Measurements from ENCODE around the gene BCAS3.

The BCAS3 gene

DNA sequence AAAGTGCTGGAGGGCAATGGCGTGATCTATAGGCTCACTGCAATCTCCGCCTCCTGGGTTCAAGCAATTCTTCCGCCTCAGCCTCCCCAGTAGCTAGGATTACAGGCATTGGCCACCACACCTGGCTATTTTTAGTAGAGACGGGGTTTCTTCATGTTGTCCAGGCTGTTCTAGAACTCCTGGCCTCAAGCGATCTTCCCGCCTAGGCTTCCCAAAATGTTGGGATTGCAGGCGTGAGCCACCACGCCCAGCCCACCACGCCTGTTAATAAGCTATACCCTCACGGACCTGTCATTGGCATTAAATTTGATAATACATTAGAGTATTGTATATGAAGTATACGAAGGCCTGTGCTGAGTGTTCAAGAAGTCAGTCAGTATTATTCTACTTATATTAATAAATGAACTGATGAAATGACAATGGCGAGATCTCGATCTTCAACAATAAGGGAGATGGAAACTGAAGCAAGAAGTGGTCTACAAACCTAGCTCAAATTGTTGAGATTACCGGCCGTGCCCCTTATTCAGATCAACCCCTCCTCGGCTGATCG is 818 bp upstream of the BCAS3 start:
- DNase-seq, result no peak

- DNase-seq, result no peak
Observed at GRCh38 chr17:60678118-60678444, 430 bp downstream of the BCAS3 start.

DNA sequence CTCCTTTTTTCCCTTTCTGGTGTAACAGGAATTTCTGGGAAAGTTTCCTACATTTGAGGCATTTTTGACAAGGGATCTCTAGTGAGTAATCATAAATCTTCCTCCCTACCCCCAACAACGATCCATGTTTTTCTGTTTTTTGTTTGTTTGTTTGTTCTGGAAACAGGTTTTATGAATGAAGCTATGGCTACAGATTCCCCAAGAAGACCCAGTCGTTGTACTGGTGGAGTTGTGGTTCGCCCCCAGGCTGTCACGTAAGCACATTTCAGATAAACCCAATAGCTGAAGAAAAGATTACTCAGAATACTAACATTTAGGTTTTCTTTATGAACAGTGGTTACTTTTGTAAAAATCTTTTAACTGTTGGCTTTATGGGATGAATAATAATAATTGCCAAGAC is 1.6 kb downstream of the BCAS3 start:
- no peak for DNase-seq

DNA sequence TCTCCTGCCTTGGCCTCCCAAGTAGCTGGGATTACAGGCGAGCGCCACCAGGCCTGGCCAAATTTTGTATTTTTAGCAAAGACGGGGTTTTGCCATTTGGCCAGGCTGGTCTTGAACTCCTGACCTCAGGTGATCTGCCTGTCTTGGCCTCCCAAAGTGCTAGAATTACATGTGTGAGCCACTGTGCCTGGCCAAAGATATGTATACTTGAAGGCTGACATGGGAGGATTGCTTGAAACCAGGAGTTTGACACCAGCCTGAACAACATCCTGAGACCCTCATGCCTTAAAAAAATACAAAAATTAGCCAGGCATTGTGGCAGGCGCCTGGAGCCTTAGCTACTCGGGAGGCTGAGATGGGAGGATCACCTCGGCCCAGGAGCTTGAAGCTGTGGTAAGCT is 3.1 kb downstream of the BCAS3 start:
- DNase-seq, result no peak

GRCh38 chr17:60685437-60685836 is 7.8 kb downstream of the BCAS3 start:
- no peak for DNase-seq

DNA sequence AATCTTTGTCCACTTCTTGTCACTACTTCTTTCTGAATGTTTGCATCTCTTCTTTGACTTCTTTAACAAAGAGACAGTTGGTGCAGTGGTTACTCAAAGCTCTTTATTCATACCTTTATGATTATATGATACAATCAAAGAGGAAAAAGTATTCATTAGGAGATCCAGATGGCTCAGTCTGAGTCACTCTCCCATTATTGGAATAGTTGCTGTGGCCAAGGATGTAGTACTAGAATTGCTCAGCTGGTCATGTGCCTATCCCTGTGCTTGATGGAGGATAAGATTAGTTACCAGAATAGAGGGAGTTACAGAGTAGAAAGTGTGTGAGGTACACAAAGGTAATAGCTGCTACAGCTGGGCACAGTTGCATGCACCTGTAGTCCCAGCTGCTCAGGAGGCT is 18.3 kb downstream of the BCAS3 start:
- no peak for DNase-seq

DNA sequence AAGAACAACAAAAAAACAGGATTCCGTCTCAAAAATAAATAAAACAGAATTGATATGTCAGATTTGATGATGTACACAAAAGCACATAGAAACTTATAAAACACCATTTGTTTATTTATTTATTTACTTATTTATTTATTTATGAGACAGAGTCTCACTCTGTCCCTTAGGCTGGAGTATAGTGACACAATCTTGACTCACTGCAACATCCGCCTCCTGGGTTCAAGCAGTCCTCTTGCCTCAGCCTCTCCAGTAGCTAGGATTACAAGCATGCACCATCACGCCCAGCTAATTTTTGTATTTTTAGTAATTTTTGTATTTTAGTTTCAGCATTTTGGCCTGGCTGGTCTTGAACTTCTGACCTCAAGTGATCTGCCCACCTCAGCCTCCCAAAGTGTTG is 21.4 kb downstream of the BCAS3 start:
- DNase-seq, result no peak

- no peak for DNase-seq
Observed at GRCh38 chr17:60704170-60704569, 26.5 kb downstream of the BCAS3 start.

- DNase-seq, result no peak
Observed at GRCh38 chr17:60712675-60713074, 35.0 kb downstream of the BCAS3 start.

DNA sequence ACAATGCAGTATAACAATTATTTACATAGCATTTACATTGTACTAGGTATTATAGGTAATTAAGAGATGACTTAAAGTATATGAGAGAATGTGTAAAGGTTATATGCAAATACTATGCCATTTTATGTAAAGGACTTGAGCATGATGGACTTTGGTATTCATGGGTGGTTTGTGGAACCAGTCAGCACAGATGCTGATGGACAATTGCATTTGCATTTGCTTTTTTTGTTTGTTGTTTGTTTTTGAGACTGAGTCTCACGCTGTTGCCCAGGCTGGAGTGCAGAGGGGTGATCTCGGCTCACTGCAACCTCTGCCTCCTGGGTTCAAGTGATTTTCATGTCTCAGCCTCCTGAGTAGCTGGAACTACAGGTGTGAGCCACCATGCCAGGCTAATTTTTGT is 36.0 kb downstream of the BCAS3 start:
- no peak for DNase-seq

- DNase-seq, result no peak
Observed at GRCh38 chr17:60716766-60717165, 39.1 kb downstream of the BCAS3 start.

DNA sequence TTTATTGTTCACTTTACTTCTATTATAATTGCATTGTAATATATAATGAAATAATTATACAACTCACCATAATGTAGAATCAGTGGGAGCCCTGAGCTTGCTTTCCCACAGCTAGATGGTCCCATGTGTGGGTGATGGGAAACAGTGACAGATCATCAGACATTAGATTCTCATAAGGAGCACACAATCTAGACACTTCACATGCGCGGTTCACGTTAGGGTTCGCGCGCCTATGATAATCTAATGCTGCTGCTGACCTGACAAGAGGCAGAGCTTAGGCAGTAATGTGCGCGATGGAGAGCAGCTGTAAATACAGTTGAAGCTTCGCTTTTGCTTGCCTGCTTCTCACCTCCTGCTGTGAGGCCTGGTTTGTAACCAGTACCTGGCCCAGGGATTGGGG is 40.2 kb downstream of the BCAS3 start:
- no peak for DNase-seq

DNA sequence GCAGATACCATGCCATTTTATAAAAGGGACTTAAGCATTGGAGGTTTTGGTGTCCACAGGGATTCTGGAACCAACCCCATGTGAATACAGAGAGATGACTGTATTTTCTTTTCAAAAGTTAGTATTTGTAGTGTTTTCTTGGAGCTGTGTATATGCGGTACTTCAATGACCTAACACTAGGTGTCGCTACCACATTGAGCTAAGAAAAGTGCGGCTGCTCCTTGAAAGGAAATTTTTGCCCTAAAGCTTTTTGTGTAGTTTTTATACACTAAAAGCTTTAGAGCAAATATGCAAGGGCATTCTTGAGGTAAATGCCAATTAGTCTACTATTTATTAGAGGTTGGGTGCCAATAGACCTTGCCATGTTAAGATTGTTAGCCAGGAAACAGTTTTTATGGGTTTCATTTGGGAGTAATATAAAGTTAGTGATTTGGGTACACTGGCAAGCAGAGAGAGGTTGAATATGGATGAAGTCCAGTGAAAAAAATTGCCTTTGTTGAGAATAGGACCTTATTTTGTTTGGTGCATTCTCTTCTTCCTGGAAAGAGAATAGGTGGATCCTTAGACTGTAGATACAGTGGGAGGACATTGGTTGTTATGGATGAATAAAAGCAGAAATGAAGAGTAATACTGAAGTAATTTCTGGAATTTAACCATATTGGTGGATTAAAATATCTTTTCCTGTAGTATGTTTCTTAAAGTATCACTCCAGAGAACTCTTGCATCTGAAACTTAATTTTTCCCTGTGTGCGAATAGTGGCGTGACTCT is 43.3 kb downstream of the BCAS3 start:
- no peak for DNase-seq

DNA sequence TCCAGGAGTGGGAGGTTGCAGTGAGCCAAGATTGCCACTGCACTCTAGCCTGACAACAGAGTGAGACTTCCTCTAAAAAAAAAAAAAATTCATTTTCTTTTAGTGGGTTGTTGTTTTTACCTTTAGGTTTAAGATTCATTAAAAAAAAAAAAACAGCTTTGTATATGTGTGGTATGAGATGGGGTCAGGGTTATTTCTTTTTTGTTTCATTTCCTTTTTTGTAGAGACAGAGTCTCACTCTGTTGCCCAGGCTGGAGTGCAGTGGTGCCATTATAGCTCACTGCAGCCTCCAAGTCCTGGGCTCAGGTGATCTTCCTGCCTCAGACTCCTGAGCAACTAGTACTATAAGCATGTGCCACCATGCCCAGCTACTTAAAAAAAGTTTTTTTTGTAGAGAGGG is 47.0 kb downstream of the BCAS3 start:
- no peak for DNase-seq

- DNase-seq, result no peak
Observed at GRCh38 chr17:60729854-60730253, 52.2 kb downstream of the BCAS3 start.

DNA sequence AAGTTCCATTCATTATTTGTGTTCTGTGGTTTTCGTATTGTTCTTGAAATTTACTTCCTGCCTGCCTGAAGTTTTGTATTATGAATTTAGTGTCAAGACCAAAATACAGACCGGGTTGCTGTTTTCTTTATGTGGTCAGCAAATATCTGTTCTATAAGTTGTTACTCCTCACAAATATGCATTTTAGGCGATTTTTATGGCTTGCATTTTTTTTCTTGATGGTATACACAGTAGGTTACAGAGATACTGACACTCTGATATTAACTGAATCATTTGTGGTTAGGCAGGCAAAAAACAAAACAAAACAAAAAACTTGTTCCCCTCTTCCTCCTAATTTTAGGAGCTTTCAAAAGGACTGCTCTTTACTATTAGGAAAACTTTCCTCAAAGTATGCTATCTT is 52.6 kb downstream of the BCAS3 start:
- no peak for DNase-seq

DNA sequence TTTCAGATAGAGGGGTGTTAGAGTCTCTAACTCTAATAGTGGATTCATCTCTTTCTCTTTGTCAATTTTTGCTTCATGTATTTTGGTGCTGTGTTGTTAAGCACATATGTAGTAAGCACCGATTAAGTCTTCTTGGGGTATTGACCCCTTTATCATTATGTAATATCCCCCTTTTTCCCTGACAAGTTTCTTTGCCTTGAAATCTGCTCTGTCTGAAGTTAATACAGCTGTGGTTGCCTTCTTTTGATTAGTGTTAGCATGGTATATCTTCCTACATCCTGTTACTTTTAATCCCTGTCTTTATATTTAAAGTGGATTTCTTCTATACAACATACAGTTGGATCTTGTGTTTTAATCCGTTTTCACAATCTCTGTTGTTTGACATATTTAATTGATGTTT is 60.6 kb downstream of the BCAS3 start:
- no peak for DNase-seq

- DNase-seq, result no peak
Observed at GRCh38 chr17:60740584-60740983, 62.9 kb downstream of the BCAS3 start.

- no peak for DNase-seq
Observed at GRCh38 chr17:60741031-60741430, 63.4 kb downstream of the BCAS3 start.

GRCh38 chr17:60743282-60743681 is 65.6 kb downstream of the BCAS3 start:
- no peak for DNase-seq

GRCh38 chr17:60743799-60744198 is 66.1 kb downstream of the BCAS3 start:
- no peak for DNase-seq

- no peak for DNase-seq
Observed at GRCh38 chr17:60744355-60744966, 66.8 kb downstream of the BCAS3 start.

DNA sequence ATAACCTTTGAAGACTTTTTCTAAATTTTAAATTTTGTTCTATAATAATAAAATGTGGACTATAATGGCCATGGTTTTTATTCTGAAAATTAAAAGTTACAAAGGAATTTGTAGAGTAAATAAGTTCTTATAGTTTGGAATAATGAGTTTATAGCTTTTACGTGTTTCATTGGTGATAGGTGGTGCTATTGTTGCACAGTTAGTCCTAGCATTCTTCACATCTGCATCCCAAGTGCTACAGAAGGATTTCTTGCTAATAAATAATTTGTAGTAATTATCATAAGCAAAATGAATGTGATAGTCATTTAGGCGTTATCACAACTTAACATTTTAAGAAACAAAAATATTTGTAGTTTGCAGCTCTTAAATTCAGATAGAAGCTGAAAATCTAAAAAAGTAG is 67.9 kb downstream of the BCAS3 start:
- DNase-seq, result no peak

- DNase-seq, result no peak
Observed at GRCh38 chr17:60747069-60747808, 69.6 kb downstream of the BCAS3 start.
